ENCODE results near the gene WWC1. TPM values are rescaled to one million over a fixed set of nuclear protein-coding genes. Genes with fewer than 3 reads are reported as not detected.

The WWC1 gene
- total and polyA plus RNA-seq, 9 of the 15 experiments (the other 6 are each of a cell fraction or from before 2014, with no cell fraction given): under 0.01 to 0.54 (median 0.42) TPM; not detected in 6

- Histone ChIP-seq H3K9me1 (ENCODE audit: control insufficient read depth, insufficient read depth, low read length) (no peaks in the 10 kb centered on the region), H3K9me3 (replicated peaks; ENCODE audit: control insufficient read depth, insufficient read depth, low read depth, low read length) (no peaks in the 10 kb centered on the region), H3K79me2 (ENCODE audit: control insufficient read depth, insufficient read depth, low read length) (no peaks in the 10 kb centered on the region), H3K4me1 (replicated peaks in 1 of 2; ENCODE audit: control insufficient read depth in 2 of 2, insufficient read depth in 2 of 2, low read length in 2 of 2) (no peaks in the 10 kb centered on the region), H3K27ac (ENCODE audit: extremely low read depth, low read depth, low read length) (no peak overlapping the region), H2AFZ (ENCODE audit: low read depth, low read length) (no peak overlapping the region), H3K36me3 (ENCODE audit: control insufficient read depth, insufficient read depth, low read length) (no peaks in the 10 kb centered on the region), H3K9ac (ENCODE audit: insufficient read depth in 1 of 2, low read depth in 2 of 2, low read length in 2 of 2) (no peak overlapping the region), H4K20me1 (replicated peaks; ENCODE audit: control insufficient read depth, insufficient read depth, low read length) (no peaks in the 10 kb centered on the region), H3K4me2 (ENCODE audit: insufficient read depth, low read length) (no peak overlapping the region), H3K4me3 (no peak overlapping the region), H3K27me3 (ENCODE audit: control insufficient read depth in 2 of 2, insufficient read depth in 2 of 2, low read length in 2 of 2) (peaks cover 2 to 10% of the 10 kb centered on the region in 2 experiments; a peak in 2 of 5 replicates)
- BruUV-seq (replicated peaks): no TSS peak
- no peak for TF ChIP-seq ZBTB12 (CRISPR knock-in tag; IDR thresholded peaks at IDR 0.05)
- TF ChIP-seq CEBPZ (IDR thresholded peaks at IDR 0.05; ENCODE audit: borderline replicate concordance, low read depth, low read length): no peak
- no peak for TF ChIP-seq ADNP (tag; IDR thresholded peaks at IDR 0.05)
- TF ChIP-seq DMBX1 (CRISPR knock-in tag; IDR thresholded peaks at IDR 0.05; ENCODE audit: borderline replicate concordance): no peak
- TF ChIP-seq FOXP4 (CRISPR knock-in tag; IDR thresholded peaks at IDR 0.05; ENCODE audit: borderline replicate concordance): no peak
- TF ChIP-seq ZBTB17 (CRISPR knock-in tag; IDR thresholded peaks at IDR 0.05): no peak
- TF ChIP-seq SPI1 (IDR thresholded peaks at IDR 0.05; ENCODE audit: borderline replicate concordance, low read depth, low read length): no peak
- no peak for TF ChIP-seq ZNF384 (IDR thresholded peaks at IDR 0.05; ENCODE audit: low read depth, low read length)
- TF ChIP-seq SUPT5H (IDR thresholded peaks at IDR 0.05): no peak
- FAIRE-seq (no peak), DNase-seq (ENCODE audit: extremely low read depth in 1 of 4, low spot score in 3 of 4) (no peak), ATAC-seq (no peak; the same call in 2 of the 3 replicates)
- in situ Hi-C loops (cut with MboI) (loop anchor here (10.0 kb wide), 1 partner anchor 159 kb away; no protein-coding TSS in a partner anchor), intact Hi-C loops (cut with micrococcal nuclease) (no loop called here)
- POLR2A ChIA-PET: no interaction called here
- WGBS (ENCODE audit: insufficient coverage, low coverage, missing lambda C conversion rate): 6% methylated on average over 5 of the region's 5 CpGs
- CTCF ChIA-PET (ENCODE audit: low intra/inter-chr PET ratio): no interaction called here
These were observed 15.5 kb upstream of the WWC1 start for GRCh38 chr5:168275940-168276339.

All from K562 (cell line).